ENCODE results near the gene MRPS6. TPM values are rescaled to one million over a fixed set of nuclear protein-coding genes. Genes with fewer than 3 reads are reported as not detected.
A peak's percentile ranks its signal among the peaks of the same experiment; 100 is the strongest.

MRPS6 gene
- total and polyA plus RNA-seq, 2 of the 4 experiments (the other 2 are of a cell fraction) = 7.5 to 35.1 TPM

- Histone ChIP-seq H4K91ac (ENCODE audit: insufficient read depth, low read depth, low read length) (peak overlapping the region; percentile 37; the same call in 1 of the 2 replicates), H2AFZ (replicated peaks; ENCODE audit: low read length, poor library complexity) (no peak overlapping the region), H2BK120ac (ENCODE audit: low read depth, low read length) (peak overlapping the region; percentile 52), H2BK15ac (ENCODE audit: low read depth, low read length) (peak overlapping the region; percentile 55; the same call in 1 of the 3 replicates), H2BK5ac (ENCODE audit: low read depth, low read length, poor library complexity, severe bottlenecking) (peak overlapping the region; percentile 87), H4K5ac (ENCODE audit: low read depth, low read length) (peak overlapping the region; percentile 98), H4K20me1 (ENCODE audit: insufficient read depth, low read length) (no peaks in the 10 kb centered on the region; the same call in 1 of the 2 replicates), H3K36me3 (ENCODE audit: control insufficient read depth, insufficient read depth, low read length) (peaks cover 6% of the 10 kb centered on the region), H3K56ac (ENCODE audit: extremely low read depth, insufficient read depth, low read length) (peak overlapping the region; percentile 51; the same call in 1 of the 2 replicates), H3K4me3 (ENCODE audit: insufficient read depth, low read depth, low read length) (no peak overlapping the region), H3K27me3 (ENCODE audit: control insufficient read depth, insufficient read depth, low read length) (no peaks in the 10 kb centered on the region), H3K4ac (ENCODE audit: low read depth, low read length) (peak overlapping the region; percentile 90), H2AK5ac (ENCODE audit: low read depth, low read length) (peak overlapping the region; percentile 57), H3K14ac (replicated peaks; ENCODE audit: low read depth, low read length) (peak overlapping the region; percentile 81), H3K79me1 (ENCODE audit: low read depth in 1 of 2, low read length in 2 of 2) (peaks cover 34 to 83% of the 10 kb centered on the region in 2 experiments), H3K4me2 (ENCODE audit: low read depth, low read length) (peak overlapping the region; percentile 66), H2AK9ac (replicated peaks; ENCODE audit: low read depth, low read length, poor library complexity) (peak overlapping the region; percentile 86), H3K18ac (ENCODE audit: low read depth, low read length) (peak overlapping the region; percentile 98; the same call in 1 of the 2 replicates), H4K8ac (ENCODE audit: low read depth in 2 of 2, low read length in 2 of 2) (peak overlapping the region; percentile 74 to 81; a peak in 3 of 4 replicates), H3K27ac (ENCODE audit: insufficient read depth, low read length) (peak overlapping the region; percentile 98; the same call in 1 of the 2 replicates), H3K9me1 (ENCODE audit: insufficient read depth, low read length) (peaks cover 36% of the 10 kb centered on the region), H3K4me1 (ENCODE audit: control insufficient read depth, insufficient read depth, low read length) (peaks cover 30% of the 10 kb centered on the region), H2BK20ac (ENCODE audit: low read depth, low read length) (peak overlapping the region; percentile 60), H3K23ac (ENCODE audit: low read depth, low read length) (peak overlapping the region; percentile 82), H3K9me3 (ENCODE audit: control insufficient read depth, insufficient read depth, low read length) (no peaks in the 10 kb centered on the region), H3K9ac (ENCODE audit: low read depth, low read length) (peak overlapping the region; percentile 42; the same call in 1 of the 2 replicates)
- in situ Hi-C loops (cut with MboI; ENCODE audit: low sequenced_read_pairs) (no loop called here), dilution Hi-C loops (cut with HindIII; ENCODE audit: low sequenced_read_pairs, unreplicated experiment) (no loop called here), intact Hi-C loops (cut with micrococcal nuclease) (no loop called here)
- ATAC-seq (ENCODE audit: low read depth) (no peak), DNase-seq (no peak)
- WGBS, 2 experiments (ENCODE audit: extremely low coverage in 2 of 2, insufficient read length in 1 of 2) = no CpG with 5 or more reads among the region's 2 CpGs
- BruUV-seq (replicated peaks) = no TSS peak
- TF ChIP-seq CEBPB (IDR thresholded peaks at IDR 0.05; ENCODE audit: low read depth, low read length) (no peak), USF2 (IDR thresholded peaks at IDR 0.05; ENCODE audit: low read depth, low read length) (no peak), MAFK (IDR thresholded peaks at IDR 0.05; ENCODE audit: low read depth, low read length) (no peak), POLR2A (IDR thresholded peaks at IDR 0.05; ENCODE audit: low read depth, low read length) (no peak), ELK1 (IDR thresholded peaks at IDR 0.05; ENCODE audit: borderline replicate concordance, low read depth, low read length) (no peak), BHLHE40 (IDR thresholded peaks at IDR 0.05; ENCODE audit: low read depth, low read length) (no peak), RCOR1 (IDR thresholded peaks at IDR 0.05; ENCODE audit: insufficient replicate concordance, low read length) (no peak), NFE2L2 (IDR thresholded peaks at IDR 0.05; ENCODE audit: low read depth, low read length) (no peak), FOS (IDR thresholded peaks at IDR 0.05; ENCODE audit: low read depth, low read length) (no peak), MAZ (IDR thresholded peaks at IDR 0.05; ENCODE audit: borderline replicate concordance, low read depth, low read length) (no peak), SMC3 (IDR thresholded peaks at IDR 0.05; ENCODE audit: low read depth, low read length) (no peak), RAD21 (IDR thresholded peaks at IDR 0.05; ENCODE audit: low read length) (no peak), CHD1 (IDR thresholded peaks at IDR 0.05; ENCODE audit: low read depth, low read length) (no peak), MXI1 (IDR thresholded peaks at IDR 0.05; ENCODE audit: borderline replicate concordance, low read depth, low read length) (no peak), RFX5 (IDR thresholded peaks at IDR 0.05; ENCODE audit: low read depth, low read length) (no peak)
- ChIA-PET CTCF (no interaction called here), POLR2A (ENCODE audit: unreplicated experiment) (no interaction called here)
Measured at GRCh38 chr21:34130716-34130985, 57.3 kb downstream of the MRPS6 start.
